ENCODE results near the gene ADGRB3.

GRCh38 chr6:68976260-68976659, 341.2 kb downstream of the ADGRB3 start:
- TF ChIP-seq EZH2 (IDR thresholded peaks at IDR 0.05; ENCODE audit: borderline replicate concordance, low read depth, low read length, poor library complexity, severe bottlenecking), result no peak
- no peak for TF ChIP-seq CTCF (conservative IDR thresholded peaks at IDR 0.05; ENCODE audit: low read depth, low read length)

Measured in A673 (cell line).